Stimulated activated CD8-positive, alpha-beta memory T cell treated with anti-CD3 and anti-CD28 coated beads, Interleukin-4, amount 100 ng/mL, for 1 hour (primary cell): ENCODE results near the gene CHCHD10.

Experiments
- DNase-seq, 2 donors: peaks; one replicate each; pipeline ENCODE4 v3.0.0-alpha.2; 2020; ENCODE audit warnings: low read depth in 2 of 2, low spot score in 1 of 2

The CHCHD10 gene

DNA sequence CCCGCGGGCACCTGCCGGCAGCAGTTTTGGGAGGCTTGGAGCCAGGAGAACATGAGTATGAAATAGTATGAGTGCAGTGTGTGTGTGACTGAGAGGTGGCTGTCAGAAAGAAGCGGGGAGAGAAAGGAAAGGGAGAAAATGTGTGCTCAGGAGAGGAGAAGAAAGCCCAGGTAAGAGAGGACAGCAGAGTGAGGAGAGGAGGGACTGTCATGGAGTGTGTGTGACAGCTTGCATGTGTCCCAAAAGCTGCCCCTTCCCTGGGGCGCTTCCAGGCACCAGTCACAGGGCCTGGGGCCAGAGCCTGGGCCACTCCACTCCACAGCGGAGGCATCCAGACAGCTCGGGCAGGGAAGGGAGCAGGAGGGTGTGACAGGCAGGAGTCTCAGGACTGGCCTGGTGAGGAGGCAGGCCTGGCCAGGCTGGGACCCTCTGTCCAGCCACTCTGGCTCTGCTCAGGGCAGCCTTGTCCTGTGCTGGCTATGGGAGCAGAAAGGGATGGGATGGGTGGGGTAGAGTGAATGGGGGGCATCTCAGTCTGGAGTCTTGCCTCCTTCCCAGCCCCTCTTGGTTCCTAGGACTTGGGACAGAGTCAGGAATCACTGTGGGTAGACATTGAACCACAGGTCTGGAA is 5.8 kb upstream of the CHCHD10 start:
- no peak for DNase-seq

GRCh38 chr22:23772649-23773473 is 5.1 kb upstream of the CHCHD10 start, which contains the start of gene MMP11:
MMP11 (plus strand) TSS chr22:23772849; CDS start chr22:23772871, 22 bp downstream.
- DNase-seq, result no peak

DNA sequence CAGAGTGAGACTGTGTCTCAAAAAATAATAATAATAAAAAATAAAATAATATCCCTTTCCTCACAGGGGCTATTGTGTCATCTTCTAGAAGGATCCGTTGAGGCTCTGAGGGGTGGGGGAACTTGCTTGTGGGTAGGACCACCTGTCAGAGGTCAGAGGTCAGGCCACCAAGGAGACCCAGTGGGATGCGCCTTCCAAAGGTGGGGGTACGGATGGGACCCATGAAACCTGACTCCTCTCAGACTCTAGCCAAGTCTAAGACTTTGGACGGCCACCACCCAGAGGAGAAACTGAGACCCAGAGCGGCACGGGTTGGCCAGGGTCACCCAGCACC is 4.5 kb upstream of the CHCHD10 start:
- no peak for DNase-seq

GRCh38 chr22:23769321-23769965 is 1.7 kb upstream of the CHCHD10 start:
- DNase-seq, result no peak

DNA sequence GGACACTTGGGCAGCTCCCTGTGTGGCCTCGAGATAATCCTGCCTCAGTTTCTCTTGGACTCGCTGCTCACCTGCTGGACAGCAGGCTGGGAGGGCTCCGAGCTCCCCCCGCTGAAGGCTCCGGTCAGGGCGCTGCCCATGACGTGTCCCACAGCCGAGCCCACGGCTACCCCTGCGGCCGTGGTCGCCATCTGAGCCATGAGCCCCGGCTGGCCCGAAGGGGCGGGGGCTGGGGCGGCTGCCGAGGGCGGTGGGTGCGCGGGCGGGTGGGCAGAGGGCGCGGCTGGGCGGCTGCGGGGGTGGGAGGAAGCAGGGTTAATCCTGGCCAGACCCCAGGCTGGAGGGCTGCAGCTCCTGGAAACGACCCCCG is 484 bp downstream of the CHCHD10 start:
- DNase-seq, result no peak

GRCh38 chr22:23764899-23765881 is 2.6 kb downstream of the CHCHD10 start:
- no peak for DNase-seq

GRCh38 chr22:23763954-23764353 is 3.8 kb downstream of the CHCHD10 start:
- no peak for DNase-seq

- DNase-seq, result no peak
Measured at GRCh38 chr22:23763579-23763945, 4.2 kb downstream of the CHCHD10 start.

DNA sequence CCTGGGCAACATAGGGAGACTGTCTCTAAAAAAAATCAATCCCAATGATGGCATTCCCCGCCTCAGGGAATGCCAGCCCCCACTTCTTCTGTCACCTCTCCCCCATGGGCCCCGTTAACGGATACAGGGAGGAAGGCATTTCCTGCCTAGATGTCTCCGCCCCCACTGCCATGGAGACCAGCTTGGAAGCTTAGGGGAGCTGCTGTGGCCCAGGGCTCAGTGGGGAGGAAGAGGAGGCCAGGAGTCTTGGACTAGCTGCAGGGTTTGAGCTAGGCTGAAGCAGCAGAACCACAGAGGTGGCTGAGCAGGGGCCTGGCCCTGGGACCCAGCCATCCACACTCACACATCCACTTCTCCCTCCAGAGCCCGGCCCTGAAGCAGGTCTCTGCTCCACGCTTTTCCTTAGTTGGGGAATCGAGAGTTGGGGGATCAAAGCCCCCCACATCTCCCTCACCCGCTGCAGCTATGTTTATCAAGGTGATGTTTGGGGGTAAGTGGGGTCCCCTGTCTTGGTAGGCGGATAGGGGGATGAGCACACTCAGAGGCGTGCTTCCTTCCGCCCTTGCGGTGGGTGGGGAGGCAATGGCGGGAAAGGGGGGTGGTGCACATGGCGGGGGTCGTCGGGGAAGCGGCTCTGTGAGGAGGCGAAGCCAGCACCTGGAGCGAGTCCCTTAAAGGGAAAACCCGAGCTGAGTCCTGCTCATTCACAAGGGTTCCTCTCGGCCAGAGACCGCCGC is 4.8 kb downstream of the CHCHD10 start, which contains the start of gene C22orf15:
C22orf15 (plus strand) TSS at position 149 of the 737 bp plus-strand sequence; CDS start at position 466, 317 bp downstream.
- DNase-seq, result no peak

DNA sequence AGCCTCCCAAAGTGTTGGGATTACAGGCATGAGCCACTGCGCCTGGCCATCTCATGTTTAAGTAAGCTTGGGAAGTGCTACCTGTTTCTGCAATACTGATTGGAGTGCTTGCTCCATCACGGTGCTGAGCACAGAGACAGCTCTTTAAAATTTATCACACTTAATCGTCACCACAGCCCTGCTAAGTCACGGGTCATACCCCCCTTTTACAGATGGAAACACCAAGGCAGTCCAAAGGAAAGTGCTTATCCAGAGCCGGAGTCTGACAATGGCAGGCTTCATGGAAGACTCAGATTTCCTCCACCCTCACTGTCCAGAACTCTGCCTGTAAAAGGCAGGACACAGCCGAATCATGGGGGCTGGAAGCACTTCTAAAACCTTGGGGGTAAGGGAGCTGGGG is 7.7 kb downstream of the CHCHD10 start:
- no peak for DNase-seq

GRCh38 chr22:23759566-23759965 is 8.2 kb downstream of the CHCHD10 start:
- DNase-seq, result no peak

GRCh38 chr22:23756891-23757290 is 10.9 kb downstream of the CHCHD10 start:
- no peak for DNase-seq

DNA sequence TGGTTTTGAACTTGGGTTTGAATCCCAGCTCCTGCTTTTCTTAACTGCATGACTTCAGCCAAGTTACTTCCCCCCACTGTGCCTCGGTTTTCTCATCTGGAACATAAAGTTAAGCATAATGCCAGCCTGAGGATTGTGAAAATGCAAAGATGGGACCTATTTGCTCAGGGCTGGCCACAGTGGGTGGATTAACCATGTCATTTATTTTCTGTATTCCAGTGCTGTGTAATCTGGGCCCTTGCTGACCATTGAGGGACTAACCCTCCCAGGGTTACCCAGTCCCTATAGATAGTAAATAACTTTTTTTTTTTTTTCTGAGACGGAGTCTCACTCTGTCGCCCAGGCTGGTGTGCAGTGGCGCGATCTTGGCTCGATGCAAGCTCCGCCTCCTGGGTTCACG is 12.1 kb downstream of the CHCHD10 start:
- no peak for DNase-seq

GRCh38 chr22:23754980-23755636 is 12.7 kb downstream of the CHCHD10 start:
- DNase-seq, result no peak

DNA sequence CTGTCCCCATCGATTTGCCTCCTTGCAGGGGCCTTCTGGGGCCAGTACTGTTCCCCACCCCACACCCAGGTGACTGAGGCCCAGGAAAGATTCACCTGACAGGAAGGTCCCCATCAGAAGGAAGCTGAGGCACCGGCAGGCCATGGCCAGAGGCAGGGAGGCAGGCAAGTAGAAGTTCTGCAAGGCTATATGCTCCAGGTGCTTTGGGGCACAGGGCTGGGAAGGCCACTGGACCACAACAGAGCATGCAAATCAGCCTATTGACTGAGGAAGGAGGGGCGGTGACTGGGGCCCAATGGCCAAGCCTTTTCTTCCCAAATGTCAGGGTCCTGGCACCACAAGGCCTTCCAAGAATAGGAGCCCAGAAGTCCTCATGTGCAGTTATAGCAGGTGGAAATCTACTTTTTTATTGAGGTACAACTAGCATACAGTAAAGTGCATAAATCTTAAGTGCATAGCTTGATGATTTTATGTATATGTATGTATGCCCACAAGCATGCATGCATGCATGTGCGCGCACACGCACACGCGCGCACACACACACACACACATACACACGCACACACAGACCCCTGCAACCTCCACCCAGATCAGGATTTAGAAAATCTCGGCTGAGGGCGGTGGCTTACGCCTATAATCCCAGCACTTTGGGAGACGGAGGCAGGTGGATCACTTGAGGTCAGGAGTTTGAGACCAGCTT is 13.4 kb downstream of the CHCHD10 start, which contains the start of gene VPREB3:
VPREB3 (minus strand) TSS at position 206 of the 700 bp plus-strand sequence; CDS start at position 144, 62 bp downstream.
- no peak for DNase-seq

- no peak for DNase-seq
Measured at GRCh38 chr22:23753385-23753784, 14.4 kb downstream of the CHCHD10 start.

- DNase-seq, result no peak
Measured at GRCh38 chr22:23752750-23753149, 15.0 kb downstream of the CHCHD10 start.

DNA sequence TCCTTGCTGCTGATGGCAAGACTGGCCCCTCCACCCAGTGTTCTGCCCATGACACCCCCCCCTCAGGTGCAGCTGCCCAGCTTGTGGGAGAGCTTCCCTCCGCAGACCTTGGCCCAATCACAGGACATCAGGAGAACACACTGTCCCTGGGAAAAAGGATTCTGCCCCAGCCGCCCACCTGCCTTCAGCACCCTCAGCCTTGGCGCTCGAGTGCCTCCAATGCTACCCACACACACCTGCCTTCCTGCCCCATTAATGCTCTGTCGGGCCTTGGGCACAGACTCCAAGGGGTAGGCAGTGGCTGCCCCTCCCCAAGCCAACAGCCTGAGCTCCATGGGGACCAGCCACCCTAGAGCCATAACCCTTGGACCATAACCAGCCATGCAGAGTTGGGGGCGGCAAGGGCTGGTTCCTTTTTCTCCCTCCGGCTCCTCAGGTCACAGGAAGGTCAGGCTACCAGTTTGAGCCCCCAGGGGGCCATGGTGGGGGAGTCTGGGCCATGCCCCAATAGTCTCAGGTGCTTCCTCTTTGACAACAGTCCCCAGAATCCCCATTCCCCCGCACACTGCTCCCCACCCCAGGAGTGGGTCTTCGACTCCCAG is 15.6 kb downstream of the CHCHD10 start:
- no peak for DNase-seq
